22Rv1 (cell line): ENCODE data around the gene WASF3.

Experiments
- H3K27ac ChIP-seq: fragments of 450-650 bp; 2 replicates; pipeline ENCODE4 v1.5.1; 2017
- CTCF ChIP-seq: fragments of 450-650 bp; IDR thresholded peaks from 2 replicates; pipeline ENCODE4 v1.5.1; 2017; ENCODE audit warnings: mild to moderate bottlenecking
- ZFX ChIP-seq: fragments of 450-650 bp; IDR thresholded peaks from 2 replicates; pipeline ENCODE4 v1.6.1; 2017; ENCODE audit warnings: antibody characterized with exemption, borderline replicate concordance

WASF3 gene

GRCh38 chr13:26664286-26664685 lies 106.8 kb downstream of the WASF3 start:
- no peak overlapping the region for H3K27ac ChIP-seq
- TF ChIP-seq ZFX = no peak
- TF ChIP-seq CTCF = no peak

DNA sequence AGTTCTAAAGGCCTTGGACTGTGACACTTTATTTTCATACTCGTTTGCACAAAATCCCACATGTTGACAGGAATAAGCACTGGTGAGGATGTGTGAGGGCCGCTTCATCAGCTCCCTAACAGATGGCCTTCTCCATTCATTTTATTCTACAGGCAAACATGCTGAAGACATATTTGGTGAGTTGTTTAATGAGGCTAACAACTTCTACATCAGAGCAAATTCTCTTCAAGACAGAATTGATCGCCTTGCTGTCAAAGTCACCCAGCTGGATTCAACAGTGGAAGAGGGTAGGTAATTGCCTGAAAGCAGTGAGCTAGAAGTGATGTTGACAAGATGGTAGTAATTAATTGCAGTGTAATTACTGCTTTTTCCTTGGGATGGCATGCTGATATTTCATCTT lies 107.4 kb downstream of the WASF3 start:
- H3K27ac ChIP-seq = no peak overlapping the region
- TF ChIP-seq CTCF (no peak), ZFX (no peak)

DNA sequence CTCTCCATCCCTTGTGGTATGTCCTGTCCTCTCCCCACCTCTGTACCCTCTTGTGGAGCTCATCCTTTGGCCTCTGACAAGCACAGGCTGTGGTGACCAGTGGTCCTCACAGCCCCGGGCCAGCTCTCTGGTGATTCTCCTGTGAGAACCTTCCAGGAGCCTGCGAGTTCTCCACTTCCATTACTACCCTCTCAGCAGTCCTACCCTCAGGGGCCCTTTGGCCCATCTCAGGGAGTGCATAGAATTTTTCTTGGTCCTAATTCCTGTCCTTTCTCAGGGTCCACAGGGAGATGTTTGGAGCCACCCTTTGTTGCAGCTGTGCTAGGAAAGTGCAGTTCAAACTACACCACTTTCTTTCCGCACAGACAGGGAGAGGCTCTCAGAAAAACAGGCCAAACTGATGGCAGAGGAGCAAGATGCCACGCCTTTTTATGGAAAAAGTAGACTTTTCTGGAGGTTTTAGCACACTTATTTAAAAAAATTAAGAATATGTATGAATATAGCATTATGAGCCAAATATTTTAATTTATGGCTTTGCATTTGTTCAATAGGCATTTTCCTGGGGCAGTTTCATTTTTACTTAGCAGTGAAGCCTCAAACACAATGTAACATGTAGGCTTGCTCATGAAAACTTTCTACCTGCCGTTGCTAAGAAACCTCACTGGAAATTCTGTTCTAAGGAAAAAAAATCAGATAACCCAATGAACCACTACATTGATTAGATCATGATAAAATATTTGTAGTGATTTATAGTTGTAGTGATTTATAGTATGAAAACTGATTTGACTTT lies 111.1 kb downstream of the WASF3 start:
- no peak for TF ChIP-seq ZFX
- no peak for TF ChIP-seq CTCF
- H3K27ac ChIP-seq = no peak overlapping the region

GRCh38 chr13:26673890-26674289 lies 116.4 kb downstream of the WASF3 start:
- H3K27ac ChIP-seq = no peak overlapping the region
- TF ChIP-seq CTCF = no peak
- no peak for TF ChIP-seq ZFX

GRCh38 chr13:26677156-26677555 lies 119.7 kb downstream of the WASF3 start:
- no peak overlapping the region for H3K27ac ChIP-seq
- TF ChIP-seq ZFX (no peak), CTCF (no peak)

DNA sequence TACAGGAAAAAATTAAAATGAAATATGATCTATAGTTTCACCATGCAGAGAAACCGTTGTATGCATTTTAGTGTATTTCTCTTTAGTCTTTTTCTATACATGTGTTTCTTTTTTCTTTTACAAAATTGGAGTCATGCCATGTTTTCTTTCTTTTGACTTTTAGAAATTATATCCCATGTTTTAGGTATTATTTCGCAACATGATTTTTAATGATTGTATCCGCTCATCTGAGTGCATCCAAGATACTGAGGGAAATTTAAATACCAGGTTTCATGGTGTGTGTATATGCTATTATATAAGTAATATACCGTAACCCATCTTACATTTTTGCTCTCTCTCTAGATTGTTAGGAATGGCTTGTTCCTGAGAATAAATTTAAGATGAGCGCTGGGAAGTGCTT lies 120.8 kb downstream of the WASF3 start:
- TF ChIP-seq ZFX (no peak), CTCF (no peak)

DNA sequence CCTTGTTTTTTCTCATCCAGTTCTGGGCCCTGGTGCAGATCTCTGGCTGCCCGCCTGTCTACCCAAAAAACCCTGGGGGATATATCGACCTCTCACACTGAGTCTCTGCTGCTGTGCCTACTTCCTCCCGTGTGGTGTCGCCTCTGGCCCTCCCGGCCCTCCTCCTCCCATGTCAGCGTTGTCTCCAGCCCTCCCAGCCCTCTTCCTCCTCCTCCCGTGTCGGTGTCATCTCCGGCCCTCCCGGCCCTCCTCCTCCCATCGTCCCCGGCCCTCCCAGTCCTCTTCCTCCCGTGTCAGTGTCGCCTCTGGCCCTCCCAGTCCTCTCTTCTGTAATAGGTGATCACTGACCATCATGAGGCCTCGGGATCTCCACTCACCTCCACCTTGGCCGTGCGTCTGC lies 121.3 kb downstream of the WASF3 start:
- TF ChIP-seq ZFX = no peak
- no peak for TF ChIP-seq CTCF
- H3K27ac ChIP-seq = no peak overlapping the region

More for the DNA sequence above, 120.8 kb downstream of the WASF3 start:
- H3K27ac ChIP-seq = no peak overlapping the region
